Dedifferentiated amniotic fluid mesenchymal stem cell (primary cell): Measurements from ENCODE around the gene OSBPL9.
"Not testable (repeated sequence)": the region's sequence is repeated elsewhere in the genome, so short reads cannot be mapped to it uniquely, and the experiment has no call there.

ENCODE experiments used
- DNase-seq: peaks from one replicate; pipeline ENCODE4 v3.0.0-alpha.2; 2016; ENCODE audit errors: extremely low spot score

OSBPL9 gene

GRCh38 chr1:51607681-51608095 lies 9.2 kb upstream of the OSBPL9 start:
- no peak for DNase-seq

GRCh38 chr1:51610104-51610503 lies 6.8 kb upstream of the OSBPL9 start:
- DNase-seq, result not testable (repeated sequence)

DNA sequence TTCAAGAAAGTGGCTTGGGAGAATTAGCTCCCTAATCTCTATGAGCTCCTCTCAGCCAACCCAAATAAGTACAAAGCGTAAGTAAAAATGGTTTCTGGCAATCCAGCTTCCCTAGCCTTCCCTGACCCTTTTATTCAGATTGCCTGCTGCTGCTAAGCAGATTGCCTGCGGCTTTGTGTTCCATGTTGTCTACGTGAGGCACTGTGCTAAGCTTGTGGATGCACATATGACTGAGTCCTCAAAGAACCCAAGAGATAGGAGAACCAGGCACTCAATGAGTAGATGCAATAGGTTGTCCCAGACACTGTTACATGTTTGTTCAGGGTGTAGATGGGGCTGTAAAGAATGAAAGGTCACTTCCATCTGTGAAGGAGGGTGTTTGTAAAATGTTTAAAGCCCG lies 6.3 kb upstream of the OSBPL9 start:
- no peak for DNase-seq

DNA sequence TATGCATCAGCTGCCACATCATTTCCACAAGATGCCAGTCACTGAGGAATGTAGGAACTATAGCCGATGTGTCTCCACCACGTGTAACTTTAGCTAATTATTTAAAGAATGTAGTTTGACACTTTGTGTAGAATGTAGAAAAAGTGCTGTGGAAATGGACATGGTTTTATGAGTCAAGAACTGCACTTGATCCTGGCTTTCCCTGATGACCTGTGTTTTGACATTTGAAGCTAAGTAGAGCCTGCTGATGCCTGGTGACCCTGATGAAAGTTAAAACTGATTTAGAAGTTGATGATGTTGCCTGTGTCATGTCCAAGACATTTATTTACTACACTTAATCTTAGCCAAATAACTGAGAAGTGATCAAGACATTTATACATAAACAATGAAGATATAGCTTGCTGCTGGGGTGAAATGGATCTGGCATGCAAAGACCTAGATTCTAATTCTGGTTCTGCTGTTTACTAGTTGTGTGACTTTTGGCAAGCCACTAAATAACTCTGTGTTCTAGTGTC lies 4.4 kb upstream of the OSBPL9 start:
- no peak for DNase-seq

- no peak for DNase-seq
Observed at GRCh38 chr1:51615780-51616291, 1.1 kb upstream of the OSBPL9 start.

GRCh38 chr1:51616490-51616889 lies 402 bp upstream of the OSBPL9 start:
- DNase-seq, result no peak

GRCh38 chr1:51618715-51619114 lies 1.8 kb downstream of the OSBPL9 start:
- no peak for DNase-seq

DNA sequence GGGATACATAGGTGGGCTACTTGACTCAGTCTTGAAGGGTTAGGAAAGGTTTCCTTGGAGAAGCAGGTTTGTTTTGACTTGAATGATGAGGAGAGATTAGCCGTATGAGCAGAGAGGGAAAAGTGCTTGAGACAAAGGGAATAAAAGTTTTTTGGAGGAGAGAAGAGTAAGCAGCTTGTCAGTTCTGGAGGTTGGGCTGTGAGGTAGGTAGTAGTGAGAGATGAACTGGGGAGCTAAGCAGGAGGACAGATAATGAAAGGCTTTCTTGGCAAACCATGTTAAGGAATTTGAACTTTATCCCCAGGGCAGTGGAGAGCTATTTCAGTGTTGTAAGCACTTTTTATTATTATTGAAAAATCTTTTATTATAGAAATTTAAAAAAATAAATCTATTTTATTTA lies 3.6 kb downstream of the OSBPL9 start:
- DNase-seq, result no peak

- no peak for DNase-seq
Observed at GRCh38 chr1:51621161-51621560, 4.3 kb downstream of the OSBPL9 start.

- no peak for DNase-seq
Observed at GRCh38 chr1:51621841-51622454, 5.1 kb downstream of the OSBPL9 start.

- no peak for DNase-seq
Observed at GRCh38 chr1:51622455-51622913, 5.6 kb downstream of the OSBPL9 start.

DNA sequence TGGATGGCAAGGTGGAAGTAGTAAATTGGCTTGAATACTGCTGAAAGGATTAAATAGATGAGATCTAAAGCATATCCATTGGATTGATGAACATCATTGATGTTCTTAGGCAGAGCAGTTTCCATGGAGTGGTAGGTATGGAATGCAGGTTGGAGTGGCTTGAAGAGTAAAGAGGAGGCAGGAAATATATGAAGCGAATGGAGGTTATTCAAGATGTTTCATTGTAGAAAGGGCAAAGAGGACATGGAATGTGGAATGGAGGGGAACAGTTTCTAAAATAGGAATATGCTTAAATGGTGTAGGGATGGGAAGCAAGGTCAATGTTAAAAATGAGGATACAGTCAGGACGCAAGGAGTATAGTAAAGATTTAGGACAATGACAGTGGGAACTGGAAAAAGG lies 6.1 kb downstream of the OSBPL9 start:
- DNase-seq, result no peak

DNA sequence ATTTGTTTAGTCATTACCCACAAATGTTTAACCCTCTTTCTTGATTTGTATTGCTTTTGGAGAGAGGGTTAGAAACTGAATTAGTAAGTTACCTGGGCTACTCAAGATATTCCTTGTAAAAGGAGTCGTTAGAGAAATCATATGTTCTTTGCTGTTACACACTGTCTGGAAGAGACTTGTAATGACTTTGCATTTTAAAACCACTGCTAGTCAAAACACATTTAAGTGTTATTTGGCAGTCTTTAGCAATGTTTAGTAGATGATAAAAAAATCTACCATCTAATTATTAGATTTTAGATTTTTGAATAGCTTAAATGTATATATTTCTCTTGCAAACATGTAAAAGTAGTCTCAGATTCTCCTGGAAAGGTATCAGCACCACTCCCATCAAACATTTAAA lies 6.6 kb downstream of the OSBPL9 start:
- DNase-seq, result no peak

DNA sequence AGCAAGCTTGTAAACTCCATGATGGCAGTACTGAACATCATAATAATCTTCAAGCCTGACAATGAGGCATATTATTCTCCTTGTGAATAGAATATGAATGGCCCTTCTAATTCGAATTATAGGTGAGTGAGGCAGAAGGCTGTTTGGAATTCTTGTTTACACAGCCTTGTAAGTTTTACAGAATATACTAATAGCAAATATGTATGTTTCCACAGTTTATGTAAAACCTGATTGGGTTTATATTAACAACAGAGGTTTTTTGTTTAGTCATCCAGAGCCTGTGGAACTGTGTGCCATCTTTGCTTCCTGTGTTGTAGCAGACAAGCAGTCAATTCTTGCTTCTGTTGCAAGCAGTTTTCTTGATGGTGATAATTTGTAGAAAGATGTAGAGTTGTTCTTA lies 8.0 kb downstream of the OSBPL9 start:
- DNase-seq, result no peak

DNA sequence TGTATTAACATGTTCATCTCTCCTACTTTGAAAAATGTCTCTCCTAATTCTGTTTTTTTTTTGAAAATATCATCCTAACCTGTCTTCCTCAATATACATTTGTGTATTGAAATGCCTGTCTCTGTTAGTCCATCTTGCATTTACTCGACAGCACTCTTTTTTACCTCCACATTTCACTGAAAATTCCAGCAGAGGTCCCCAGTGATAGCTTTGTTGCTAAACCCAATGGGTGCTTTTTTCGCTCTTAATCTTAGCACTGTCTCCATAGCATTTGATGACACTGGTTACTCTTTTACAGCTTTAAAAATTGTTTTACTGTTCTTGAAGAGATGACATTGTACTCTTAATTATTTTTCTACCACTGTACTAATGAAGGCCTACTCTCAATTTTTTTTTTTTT lies 10.8 kb downstream of the OSBPL9 start:
- peak; percentile 38 for DNase-seq

DNA sequence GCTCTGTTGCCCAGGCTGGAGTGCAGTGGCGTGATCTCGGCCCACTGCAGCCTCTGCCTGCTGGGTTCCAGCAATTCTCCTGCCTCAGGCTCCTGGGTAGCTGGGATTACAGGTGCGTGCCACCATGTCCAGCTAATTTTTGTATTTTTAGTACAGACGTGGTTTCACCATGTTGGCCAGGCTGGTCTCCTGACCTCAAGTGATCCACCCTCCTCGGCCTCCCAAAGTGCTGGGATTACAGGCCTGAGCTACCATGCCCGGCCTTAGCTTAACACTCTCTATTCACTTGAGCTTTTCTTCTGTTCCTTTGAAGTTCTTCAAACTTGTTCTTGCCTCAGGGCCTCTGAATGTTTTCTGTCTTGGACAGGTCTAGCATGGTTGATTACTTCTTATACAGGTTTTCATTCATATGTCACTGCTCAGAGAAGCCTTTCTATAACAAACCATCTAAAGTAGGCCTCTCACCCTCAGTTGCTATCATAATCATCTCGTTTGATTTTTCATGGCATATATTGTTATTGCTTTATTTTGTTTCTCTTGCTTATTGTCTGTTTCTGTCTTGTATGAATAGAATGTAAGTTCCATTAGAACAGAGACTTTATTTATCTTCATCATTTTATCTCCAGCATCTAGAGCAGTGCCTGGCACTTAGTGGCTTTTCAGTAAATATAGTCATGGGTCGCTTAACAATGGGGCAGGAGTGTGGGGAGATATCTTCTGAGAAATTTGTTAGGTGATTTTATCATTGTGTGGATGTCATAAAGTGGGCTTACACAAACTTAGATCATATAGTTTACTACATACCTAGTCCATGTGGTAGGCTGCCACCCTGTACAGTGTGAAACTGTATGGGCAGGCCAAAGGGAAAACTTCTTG lies 12.1 kb downstream of the OSBPL9 start:
- no peak for DNase-seq

DNA sequence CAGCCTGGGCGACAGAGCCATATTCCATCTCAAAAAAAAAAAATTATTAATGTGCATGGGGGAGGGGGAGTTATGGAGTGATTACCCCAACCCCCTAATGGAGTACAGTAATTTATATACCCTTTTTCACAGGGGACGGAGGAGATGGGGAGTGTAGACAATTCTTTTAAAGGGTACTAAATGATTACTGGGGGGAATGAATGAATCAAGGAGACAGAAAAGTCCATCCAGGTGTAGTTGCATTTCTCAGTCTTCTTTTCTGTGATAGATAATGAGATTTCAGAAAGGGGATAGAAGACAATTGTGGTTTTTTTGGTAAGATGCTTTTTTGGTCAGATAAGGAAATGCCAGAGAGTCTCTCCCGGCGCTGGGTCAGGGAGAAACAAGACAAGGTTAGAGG lies 13.0 kb downstream of the OSBPL9 start:
- DNase-seq, result no peak

DNA sequence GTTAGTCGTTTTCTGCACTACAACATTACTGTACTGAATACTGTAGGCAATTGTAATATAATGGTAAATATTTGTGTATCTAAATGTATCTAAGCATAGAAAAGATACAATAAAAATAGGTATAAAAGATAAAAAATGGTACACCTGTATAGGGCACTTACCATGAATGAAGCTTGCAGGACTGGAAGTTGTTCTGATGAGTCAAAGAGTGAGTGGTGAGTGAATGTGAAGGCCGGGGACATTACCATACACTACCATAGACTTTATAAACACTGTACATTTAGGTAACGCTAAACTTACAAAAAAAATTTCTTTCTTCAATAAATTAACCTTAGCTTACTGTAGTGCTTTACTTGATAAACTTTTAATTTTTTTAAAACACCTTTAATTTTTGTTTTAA lies 13.5 kb downstream of the OSBPL9 start:
- no peak for DNase-seq

GRCh38 chr1:51630922-51631321 lies 14.0 kb downstream of the OSBPL9 start:
- DNase-seq, result no peak

DNA sequence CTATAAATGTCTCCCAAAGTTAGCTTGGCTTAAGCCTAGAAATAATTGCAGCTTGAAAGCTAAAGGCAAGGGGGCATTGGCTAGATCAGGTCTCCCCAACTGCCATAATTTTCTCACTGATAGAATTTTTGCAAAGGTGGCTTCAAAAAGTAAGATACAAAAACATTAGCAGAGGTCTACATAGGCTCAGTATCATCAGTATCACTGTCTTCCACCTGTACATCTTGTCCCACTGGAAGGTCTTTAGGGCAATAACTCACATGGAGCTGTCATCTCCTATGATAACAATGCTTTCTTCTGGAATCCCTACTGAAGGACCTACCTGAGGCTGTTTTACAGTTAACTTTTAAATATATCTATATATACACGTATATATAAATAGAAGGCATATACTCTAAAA lies 14.9 kb downstream of the OSBPL9 start:
- DNase-seq, result no peak

GRCh38 chr1:51634618-51635017 lies 17.7 kb downstream of the OSBPL9 start:
- no peak for DNase-seq

DNA sequence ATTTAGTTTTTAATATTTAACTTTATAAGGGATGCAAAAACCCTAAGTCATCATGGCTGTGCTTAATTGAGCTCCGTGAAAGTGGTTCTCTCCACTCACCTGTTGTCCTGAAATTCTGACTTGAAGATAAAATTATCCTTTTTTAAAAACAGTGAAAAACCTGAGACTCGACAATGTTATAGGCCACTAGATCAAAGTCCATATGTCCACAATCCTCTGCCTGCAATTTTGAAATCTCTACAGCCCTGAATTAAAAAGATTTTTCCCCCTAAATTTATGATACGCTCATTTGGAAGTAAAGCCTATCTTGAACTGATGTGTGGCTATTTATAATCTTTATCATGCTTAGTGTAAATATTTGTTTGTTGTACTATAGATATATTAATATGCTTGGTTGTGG lies 18.7 kb downstream of the OSBPL9 start:
- no peak for DNase-seq

DNA sequence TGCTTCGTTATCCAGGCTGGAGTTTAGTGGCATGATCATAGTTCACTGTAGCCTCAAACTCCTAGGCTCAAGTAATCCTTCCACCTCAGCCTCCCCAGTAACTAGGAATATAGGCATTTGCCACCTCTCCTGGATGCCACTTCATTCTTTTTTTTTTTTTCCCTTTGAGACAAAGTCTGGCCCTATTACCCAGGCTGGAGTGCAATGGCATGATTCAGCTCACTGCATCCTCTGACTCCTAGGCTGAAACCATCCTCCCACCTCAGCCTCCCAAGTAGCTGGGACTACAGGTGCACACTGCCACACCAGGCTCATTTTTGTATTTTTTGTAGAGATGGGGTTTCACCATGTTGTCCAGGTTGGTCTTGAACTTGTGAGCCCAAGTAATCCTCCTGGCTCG lies 19.3 kb downstream of the OSBPL9 start:
- no peak for DNase-seq
